KOPT-K1 (cell line): Measurements from ENCODE around the gene LAMA3.

Source experiments
- H3K27ac ChIP-seq: fragments of 200-600 bp; sonication (generic); 2 replicates; pipeline ENCODE4 v1.5.1; 2016; ENCODE audit warnings: antibody characterized with exemption, mild to moderate bottlenecking, low read depth, low read length; ENCODE audit not compliant: poor library complexity, severe bottlenecking
- H3K36me3 ChIP-seq: fragments of 200-600 bp; sonication (generic); 2 replicates; pipeline ENCODE4 v1.5.1; 2017; ENCODE audit warnings: antibody characterized with exemption, mild to moderate bottlenecking, low read length, moderate library complexity; ENCODE audit not compliant: insufficient read depth
- H3K9me3 ChIP-seq: fragments of 200-600 bp; sonication (generic); 2 replicates; pipeline ENCODE4 v1.5.1; 2017; ENCODE audit warnings: antibody characterized with exemption, low read length, mild to moderate bottlenecking; ENCODE audit not compliant: insufficient read depth, poor library complexity, severe bottlenecking

The LAMA3 gene

DNA sequence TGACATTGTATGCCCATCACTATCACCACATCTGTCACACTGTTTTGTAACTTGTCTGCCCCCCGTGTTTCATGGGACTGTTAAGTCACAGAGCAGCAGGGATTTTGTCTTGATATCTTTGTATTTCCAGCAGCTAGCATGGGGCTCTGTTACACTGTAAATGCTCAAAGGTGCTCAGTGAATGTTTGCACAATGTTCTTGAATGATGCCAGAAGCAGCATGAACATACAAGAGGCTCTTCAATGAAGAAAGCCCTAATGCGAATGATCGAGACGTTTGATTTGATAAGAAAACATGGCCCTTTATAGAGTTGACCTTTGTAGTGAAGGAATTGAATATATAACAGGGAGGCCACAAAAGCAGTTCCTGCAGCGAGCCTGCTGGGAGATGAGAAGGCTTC lies 204.4 kb downstream of the LAMA3 start:
- no peaks in the 10 kb centered on the region for H3K9me3 ChIP-seq
- H3K36me3 ChIP-seq: no peaks in the 10 kb centered on the region

DNA sequence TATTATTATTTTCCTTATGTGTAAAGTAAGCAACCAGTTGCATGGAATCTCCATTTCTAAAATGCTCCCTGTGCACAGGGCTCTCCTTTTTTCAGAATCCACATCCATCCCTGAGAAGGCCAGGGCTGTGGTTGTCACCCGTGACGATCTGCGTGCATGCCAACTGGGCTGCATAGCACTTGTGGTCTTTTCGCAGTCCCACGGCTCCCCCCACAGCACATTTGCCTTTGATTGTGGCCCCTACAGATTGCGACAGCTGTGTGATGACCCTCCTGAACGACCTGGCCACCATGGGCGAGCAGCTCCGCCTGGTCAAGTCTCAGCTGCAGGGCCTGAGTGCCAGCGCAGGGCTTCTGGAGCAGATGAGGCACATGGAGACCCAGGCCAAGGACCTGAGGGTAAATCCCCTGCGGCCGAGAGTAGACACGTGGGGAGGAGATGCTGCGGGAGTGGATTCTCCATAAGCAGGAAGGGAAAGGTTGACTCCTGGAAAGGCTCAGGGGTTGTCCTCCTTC lies 205.5 kb downstream of the LAMA3 start:
- H3K27ac ChIP-seq: no peak overlapping the region
- no peaks in the 10 kb centered on the region for H3K9me3 ChIP-seq
- no peaks in the 10 kb centered on the region for H3K36me3 ChIP-seq

More for the DNA sequence above, 204.4 kb downstream of the LAMA3 start:
- H3K27ac ChIP-seq: no peak overlapping the region

DNA sequence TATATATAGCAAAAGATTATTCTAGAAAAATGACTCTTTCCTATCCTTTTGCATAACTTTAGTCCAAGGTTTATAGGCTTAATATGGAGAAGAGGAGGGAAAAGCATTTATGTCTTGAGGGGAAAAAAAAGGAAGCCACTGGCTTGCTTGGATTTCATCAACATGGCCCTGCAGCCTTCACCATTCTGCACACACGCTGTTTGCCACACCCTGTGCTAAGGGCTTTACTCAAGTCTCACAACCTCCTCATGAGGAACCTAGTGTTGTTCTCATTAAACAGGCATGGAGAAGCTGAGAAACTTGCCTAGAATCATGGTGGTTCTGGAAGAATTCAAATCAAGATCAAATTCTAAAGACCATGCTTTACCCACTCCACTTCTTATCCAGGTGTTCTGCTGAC lies 208.0 kb downstream of the LAMA3 start:
- Histone ChIP-seq H3K9me3 (no peaks in the 10 kb centered on the region), H3K27ac (no peak overlapping the region), H3K36me3 (no peaks in the 10 kb centered on the region)

GRCh38 chr18:23897733-23898132 lies 208.5 kb downstream of the LAMA3 start:
- Histone ChIP-seq H3K27ac (no peak overlapping the region), H3K36me3 (no peaks in the 10 kb centered on the region), H3K9me3 (no peaks in the 10 kb centered on the region)

- Histone ChIP-seq H3K27ac (no peak overlapping the region), H3K9me3 (no peaks in the 10 kb centered on the region), H3K36me3 (no peaks in the 10 kb centered on the region)
Observed at GRCh38 chr18:23900994-23901393, 211.7 kb downstream of the LAMA3 start.

- Histone ChIP-seq H3K27ac (no peak overlapping the region), H3K36me3 (no peaks in the 10 kb centered on the region), H3K9me3 (no peaks in the 10 kb centered on the region)
Observed at GRCh38 chr18:23902396-23902795, 213.1 kb downstream of the LAMA3 start.

DNA sequence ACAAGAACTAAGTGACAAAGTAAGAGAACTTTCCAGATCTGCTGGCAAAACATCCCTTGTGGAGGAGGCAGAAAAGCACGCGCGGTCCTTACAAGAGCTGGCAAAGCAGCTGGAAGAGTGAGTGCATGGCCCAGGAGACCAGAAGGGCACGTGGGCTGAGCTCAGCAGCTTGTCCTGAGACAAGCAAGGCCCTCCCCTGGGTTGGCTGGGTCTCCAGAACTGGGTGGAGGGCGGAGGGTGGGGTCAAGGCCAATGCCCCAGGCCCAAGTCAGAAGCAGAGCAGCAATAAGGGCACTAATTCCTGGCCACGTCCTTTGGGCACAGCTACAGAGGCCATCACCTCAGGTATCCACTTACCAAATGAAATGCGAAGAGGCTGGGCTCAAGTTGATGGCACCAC lies 214.7 kb downstream of the LAMA3 start:
- no peaks in the 10 kb centered on the region for H3K36me3 ChIP-seq
- no peaks in the 10 kb centered on the region for H3K9me3 ChIP-seq
- H3K27ac ChIP-seq: no peak overlapping the region

DNA sequence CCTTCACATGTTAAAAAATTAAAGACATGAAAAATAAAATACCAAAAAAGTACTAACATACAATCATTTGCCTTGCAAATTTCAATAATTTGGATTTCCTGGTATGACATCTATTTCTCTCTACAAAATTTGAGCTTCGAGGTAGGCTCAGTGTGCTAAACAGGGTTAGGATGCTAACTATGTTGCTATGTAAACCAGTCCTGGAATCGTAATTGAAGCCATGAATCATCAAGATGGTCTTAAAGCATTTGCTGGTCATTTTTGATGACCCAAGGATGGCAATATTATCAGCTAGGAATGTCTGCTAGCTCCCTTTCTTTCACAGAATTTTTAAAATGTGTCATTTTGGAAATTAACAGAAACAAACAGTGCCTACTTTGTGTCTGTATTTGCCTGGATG lies 217.4 kb downstream of the LAMA3 start:
- H3K27ac ChIP-seq: no peak overlapping the region
- no peaks in the 10 kb centered on the region for H3K36me3 ChIP-seq

DNA sequence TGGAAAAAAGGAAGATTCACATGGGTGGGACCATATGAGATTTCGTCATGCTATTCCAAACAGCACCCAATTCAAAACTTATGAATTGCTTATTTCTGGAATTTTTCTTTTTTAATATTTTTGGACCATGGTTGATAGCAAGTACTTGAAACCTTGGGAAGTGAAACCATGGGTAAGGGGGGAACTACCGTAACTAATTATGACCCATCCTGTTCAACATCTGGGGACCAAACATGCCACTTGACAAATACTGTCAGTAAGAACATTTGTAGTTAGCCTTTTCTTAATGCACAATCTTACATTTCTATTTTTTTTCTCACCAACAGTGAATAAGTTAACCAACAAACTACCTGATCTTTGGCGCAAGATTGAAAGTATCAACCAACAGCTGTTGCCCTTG lies 219.6 kb downstream of the LAMA3 start:
- Histone ChIP-seq H3K9me3 (no peaks in the 10 kb centered on the region), H3K27ac (no peak overlapping the region), H3K36me3 (no peaks in the 10 kb centered on the region)

More for the DNA sequence above, 217.4 kb downstream of the LAMA3 start:
- H3K9me3 ChIP-seq: no peaks in the 10 kb centered on the region

DNA sequence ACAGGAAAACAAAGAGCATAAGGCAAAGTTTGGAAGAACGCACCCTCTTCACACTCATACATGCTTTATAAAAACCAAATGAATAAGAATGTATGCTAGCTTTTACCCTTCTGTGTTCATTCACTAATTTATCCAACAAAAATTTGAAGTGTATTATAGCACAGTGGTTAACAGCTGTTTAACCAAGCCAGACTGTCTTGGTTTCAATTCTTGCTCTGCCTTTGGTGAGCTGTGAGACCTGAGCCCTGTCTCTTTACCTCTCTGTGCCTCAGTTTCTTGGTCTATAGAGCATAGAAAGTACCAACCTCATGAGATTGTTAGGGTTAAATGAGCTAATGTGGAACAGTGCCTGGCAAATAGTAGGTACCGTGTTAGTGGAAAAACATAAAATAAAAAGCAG lies 220.8 kb downstream of the LAMA3 start:
- Histone ChIP-seq H3K36me3 (no peaks in the 10 kb centered on the region), H3K27ac (no peak overlapping the region), H3K9me3 (no peaks in the 10 kb centered on the region)

DNA sequence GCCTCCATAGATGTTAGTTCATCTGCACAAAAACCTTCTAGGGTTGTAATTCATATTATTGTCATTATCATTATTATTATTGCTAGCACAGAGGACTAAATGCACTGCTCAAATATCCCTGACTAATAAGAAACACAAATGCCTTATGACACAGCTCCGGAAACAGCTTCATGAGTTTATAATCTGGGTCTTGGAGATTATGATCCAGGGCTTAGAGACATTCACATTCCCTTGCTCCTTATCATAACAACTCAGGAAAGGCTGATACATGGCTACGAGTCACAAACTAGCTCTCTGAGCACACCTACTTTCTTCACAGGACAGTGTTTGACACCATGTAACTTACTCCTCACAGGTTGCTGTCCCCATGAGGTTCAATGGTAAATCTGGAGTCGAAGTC lies 223.1 kb downstream of the LAMA3 start:
- H3K27ac ChIP-seq: no peak overlapping the region

GRCh38 chr18:23916338-23916737 lies 227.1 kb downstream of the LAMA3 start:
- H3K27ac ChIP-seq: no peak overlapping the region
- H3K36me3 ChIP-seq: no peaks in the 10 kb centered on the region
- H3K9me3 ChIP-seq: no peaks in the 10 kb centered on the region

More for the DNA sequence above, 223.1 kb downstream of the LAMA3 start:
- H3K36me3 ChIP-seq: no peaks in the 10 kb centered on the region
- H3K9me3 ChIP-seq: no peaks in the 10 kb centered on the region

GRCh38 chr18:23918395-23919032 lies 229.3 kb downstream of the LAMA3 start:
- H3K9me3 ChIP-seq: no peaks in the 10 kb centered on the region
- H3K36me3 ChIP-seq: no peaks in the 10 kb centered on the region
- no peak overlapping the region for H3K27ac ChIP-seq

- H3K27ac ChIP-seq: no peak overlapping the region
- no peaks in the 10 kb centered on the region for H3K9me3 ChIP-seq
- H3K36me3 ChIP-seq: no peaks in the 10 kb centered on the region
Observed at GRCh38 chr18:23920054-23920453, 230.8 kb downstream of the LAMA3 start.

GRCh38 chr18:23921716-23922285 lies 232.5 kb downstream of the LAMA3 start:
- Histone ChIP-seq H3K36me3 (no peaks in the 10 kb centered on the region), H3K27ac (no peak overlapping the region), H3K9me3 (no peaks in the 10 kb centered on the region)

GRCh38 chr18:23922939-23923338 lies 233.7 kb downstream of the LAMA3 start:
- H3K9me3 ChIP-seq: no peaks in the 10 kb centered on the region
- no peaks in the 10 kb centered on the region for H3K36me3 ChIP-seq
- H3K27ac ChIP-seq: no peak overlapping the region
